ENCODE data around the gene INAVA.

INAVA gene

DNA sequence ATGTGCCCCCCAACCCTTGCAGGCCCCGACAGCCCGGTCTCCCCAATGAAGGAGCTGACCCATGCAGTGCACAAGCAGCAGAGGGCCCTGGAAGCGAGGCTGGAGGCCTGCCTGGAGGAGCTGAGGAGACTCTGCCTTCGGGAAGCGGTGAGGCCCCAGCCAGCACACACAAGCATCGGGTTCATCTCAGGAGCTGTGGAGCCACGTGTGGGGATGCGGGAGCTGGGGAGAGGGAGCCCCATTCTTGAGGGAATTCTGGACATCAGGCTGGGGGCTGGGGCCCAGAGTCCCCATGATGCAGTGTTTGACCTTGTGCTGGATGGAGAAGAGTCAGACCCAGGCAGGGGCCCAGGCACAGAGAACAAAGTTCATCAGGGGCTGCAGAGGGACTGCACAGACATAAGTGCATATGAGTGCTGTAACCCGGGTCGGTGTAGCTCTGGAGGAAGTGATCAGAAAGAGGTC, 4.8 kb downstream of the INAVA start:
- Mint-ChIP-seq H3K36me3 (ENCODE audit: low read depth) (no peaks in the 10 kb centered on the region), H3K9me3 (no peaks in the 10 kb centered on the region), H3K27ac (no peak overlapping the region)

DNA sequence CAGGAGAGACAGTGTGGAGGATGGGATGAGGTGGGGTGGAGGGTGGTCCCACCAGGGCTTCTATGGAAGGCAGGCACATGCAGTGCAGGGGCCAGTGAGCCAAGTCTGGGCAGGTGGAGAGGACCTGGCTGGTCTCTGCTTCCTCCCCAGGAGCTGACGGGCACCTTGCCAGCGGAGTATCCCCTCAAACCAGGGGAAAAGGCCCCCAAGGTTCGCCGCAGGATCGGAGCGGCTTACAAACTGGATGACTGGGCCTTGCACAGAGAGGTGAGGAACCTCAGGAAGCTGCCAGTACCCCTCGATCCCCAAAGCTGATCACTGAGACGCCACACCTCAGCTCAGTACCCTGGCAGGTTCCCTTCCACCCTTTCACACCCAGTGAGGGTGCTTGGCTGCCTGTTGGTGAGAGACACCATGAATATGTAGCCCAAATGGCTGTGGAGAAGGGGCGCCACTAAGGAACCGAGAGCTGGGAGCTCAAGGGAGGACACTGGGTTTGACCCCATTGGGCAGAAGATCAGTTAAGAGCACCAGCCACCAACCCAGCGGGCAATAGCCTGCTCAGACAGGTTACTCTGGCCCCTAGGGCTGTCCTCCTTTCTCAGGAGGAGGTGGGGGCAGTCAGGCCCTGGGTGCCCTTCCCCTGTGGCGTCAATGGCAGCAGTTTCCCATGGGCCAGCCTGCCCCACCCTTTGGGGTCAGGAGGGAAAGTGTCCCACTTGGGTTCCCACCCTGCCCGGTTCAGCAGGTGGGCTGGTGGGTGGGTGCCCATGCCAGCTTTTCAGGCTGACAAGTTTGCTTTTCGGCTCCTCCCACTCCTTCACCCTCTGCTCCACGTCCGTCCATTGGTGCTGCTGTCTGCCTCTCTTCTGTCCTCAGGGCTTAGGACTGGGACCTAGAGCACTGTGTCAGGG, 5.5 kb downstream of the INAVA start:
- no peak overlapping the region for H3K4me3 Mint-ChIP-seq
- no peaks in the 10 kb centered on the region for H3K36me3 Mint-ChIP-seq (ENCODE audit: low read depth)
- no peaks in the 10 kb centered on the region for H3K9me3 Mint-ChIP-seq
- no peak overlapping the region for H3K27ac Mint-ChIP-seq
- H3K4me1 Mint-ChIP-seq (ENCODE audit: low read depth), result peaks cover 2% of the 10 kb centered on the region
- peaks cover 62% of the 10 kb centered on the region for H3K27me3 Mint-ChIP-seq (ENCODE audit: low read depth)

More for the DNA sequence above, 4.8 kb downstream of the INAVA start:
- Mint-ChIP-seq H3K4me3 (no peak overlapping the region), H3K4me1 (ENCODE audit: low read depth) (no peaks in the 10 kb centered on the region), H3K27me3 (ENCODE audit: low read depth) (peaks cover 58% of the 10 kb centered on the region)

DNA sequence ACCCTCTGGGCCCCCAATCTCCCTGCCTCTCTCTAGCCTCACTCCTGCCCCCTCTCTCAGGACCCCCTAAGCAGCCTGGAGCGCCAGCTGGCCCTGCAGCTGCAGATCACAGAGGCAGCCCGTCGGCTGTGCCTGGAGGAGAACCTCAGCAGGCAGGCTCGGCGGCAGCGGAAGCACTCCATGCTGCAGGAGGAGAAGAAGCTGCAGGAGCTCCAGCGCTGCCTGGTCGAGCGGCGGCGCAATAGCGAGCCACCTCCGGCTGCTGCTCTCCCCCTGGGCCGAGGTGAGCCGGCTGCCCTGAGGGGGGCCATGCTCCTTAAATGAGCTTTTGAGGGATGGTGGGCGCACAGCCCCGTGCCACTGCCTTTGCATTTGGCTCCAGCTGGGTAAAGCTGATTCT, 6.2 kb downstream of the INAVA start:
- H3K27me3 Mint-ChIP-seq (ENCODE audit: low read depth), result peaks cover 62% of the 10 kb centered on the region
- peaks cover 6% of the 10 kb centered on the region for H3K4me1 Mint-ChIP-seq (ENCODE audit: low read depth)
- no peaks in the 10 kb centered on the region for H3K36me3 Mint-ChIP-seq (ENCODE audit: low read depth)
- no peak overlapping the region for H3K27ac Mint-ChIP-seq
- H3K9me3 Mint-ChIP-seq, result no peaks in the 10 kb centered on the region
- no peak overlapping the region for H3K4me3 Mint-ChIP-seq

DNA sequence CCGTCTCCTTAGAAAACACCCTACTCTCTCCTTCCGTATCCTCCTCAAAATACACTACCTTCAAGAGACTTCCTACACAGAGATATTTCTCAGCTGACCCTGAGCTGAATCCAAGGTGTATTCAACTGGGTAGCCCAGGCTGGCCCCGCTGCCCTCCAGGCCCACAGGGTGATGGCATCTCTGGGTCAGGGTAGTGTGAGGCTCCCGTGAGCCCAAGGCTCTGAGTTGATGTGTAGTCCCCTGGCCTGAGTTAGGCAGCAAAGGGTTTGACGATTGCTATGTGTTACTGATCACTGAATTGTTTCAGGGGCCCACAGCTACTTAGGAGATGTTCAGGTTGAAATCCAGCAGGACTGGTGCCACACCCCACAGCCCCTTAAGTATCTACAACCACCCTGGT, 6.7 kb downstream of the INAVA start:
- Mint-ChIP-seq H3K4me3 (no peak overlapping the region), H3K36me3 (ENCODE audit: low read depth) (no peaks in the 10 kb centered on the region), H3K4me1 (ENCODE audit: low read depth) (peaks cover 6% of the 10 kb centered on the region), H3K9me3 (no peaks in the 10 kb centered on the region), H3K27me3 (ENCODE audit: low read depth) (peaks cover 61% of the 10 kb centered on the region), H3K27ac (no peak overlapping the region)

DNA sequence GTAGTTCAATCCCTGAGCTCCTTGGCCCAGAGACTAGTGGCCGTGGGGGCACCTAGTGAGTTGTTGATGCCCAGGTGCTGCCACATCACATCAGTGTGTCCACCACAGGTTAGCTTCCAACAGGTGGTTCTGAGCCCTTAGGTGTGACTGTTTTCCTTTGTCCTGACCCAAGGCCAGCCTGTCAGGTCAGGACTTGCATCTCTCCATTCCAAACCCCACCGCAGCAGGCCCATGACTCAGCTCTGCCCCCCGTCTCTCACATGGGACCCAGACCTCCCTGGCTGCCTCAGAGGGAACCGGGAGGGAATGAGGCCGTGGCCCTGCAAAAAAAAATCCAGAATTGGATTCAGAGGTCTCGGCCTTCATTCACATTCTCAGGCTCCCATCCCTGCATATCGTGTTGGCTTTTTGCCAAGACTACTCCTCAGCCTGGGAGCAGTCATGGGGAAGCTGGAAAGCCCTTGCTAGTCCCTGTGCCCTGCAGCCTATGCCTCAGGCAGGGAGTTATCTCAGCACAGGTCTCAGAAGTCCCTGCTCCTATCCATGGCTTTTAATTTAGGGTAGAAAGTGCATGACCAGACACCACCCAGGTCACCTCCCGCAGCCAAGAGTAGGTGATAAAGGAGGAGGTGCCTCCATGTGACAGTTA, 7.2 kb downstream of the INAVA start:
- Mint-ChIP-seq H3K27me3 (ENCODE audit: low read depth) (peaks cover 57% of the 10 kb centered on the region), H3K9me3 (no peaks in the 10 kb centered on the region), H3K4me3 (no peak overlapping the region), H3K4me1 (ENCODE audit: low read depth) (peaks cover 6% of the 10 kb centered on the region), H3K27ac (no peak overlapping the region), H3K36me3 (ENCODE audit: low read depth) (no peaks in the 10 kb centered on the region)

DNA sequence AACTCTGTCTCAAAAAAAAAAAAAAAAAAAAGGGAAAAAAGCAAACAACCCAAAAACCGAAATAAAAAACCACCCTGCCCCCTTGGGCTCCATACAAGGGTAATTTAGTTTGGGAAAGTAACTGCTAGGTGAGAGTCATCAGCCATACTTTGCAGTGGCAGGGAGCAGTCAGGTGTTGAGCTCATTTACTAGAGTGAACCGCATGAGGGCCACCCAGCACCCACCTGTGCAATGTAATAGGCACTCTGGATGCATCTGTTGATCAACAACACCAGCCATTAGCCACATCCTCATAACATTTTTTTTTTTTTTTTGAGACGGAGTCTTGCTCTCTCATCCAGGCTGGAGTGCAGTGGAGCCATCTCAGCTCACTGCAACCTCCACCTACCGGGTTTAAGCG, 9.1 kb downstream of the INAVA start:
- H3K9me3 Mint-ChIP-seq, result no peaks in the 10 kb centered on the region
- H3K4me1 Mint-ChIP-seq (ENCODE audit: low read depth), result peaks cover 6% of the 10 kb centered on the region
- H3K27ac Mint-ChIP-seq, result no peak overlapping the region
- H3K27me3 Mint-ChIP-seq (ENCODE audit: low read depth), result peaks cover 51% of the 10 kb centered on the region
- no peak overlapping the region for H3K4me3 Mint-ChIP-seq
- H3K36me3 Mint-ChIP-seq (ENCODE audit: low read depth), result no peaks in the 10 kb centered on the region

DNA sequence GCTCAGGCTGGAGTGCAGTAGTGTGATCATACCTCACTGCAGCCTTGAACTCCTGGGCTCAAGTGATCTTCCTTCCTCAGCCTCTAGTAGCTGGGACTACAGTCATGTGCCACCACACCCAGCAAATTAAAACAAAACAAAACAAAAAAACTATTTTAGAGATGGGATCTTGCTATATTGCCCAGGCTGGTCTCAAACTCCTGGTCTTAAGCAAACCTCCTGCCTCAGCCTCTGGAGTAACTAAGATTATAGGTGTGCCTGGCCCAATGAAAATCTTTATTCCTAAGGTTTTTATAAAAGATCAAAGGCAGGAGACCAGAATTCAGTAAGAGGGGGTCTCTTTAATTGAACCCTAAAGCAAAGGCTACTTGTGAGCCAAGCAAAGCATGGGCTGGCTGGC, 10.1 kb downstream of the INAVA start:
- Mint-ChIP-seq H3K27me3 (ENCODE audit: low read depth) (peaks cover 45% of the 10 kb centered on the region), H3K9me3 (no peaks in the 10 kb centered on the region), H3K27ac (no peak overlapping the region), H3K36me3 (ENCODE audit: low read depth) (no peaks in the 10 kb centered on the region), H3K4me3 (no peak overlapping the region), H3K4me1 (ENCODE audit: low read depth) (peaks cover 6% of the 10 kb centered on the region)

DNA sequence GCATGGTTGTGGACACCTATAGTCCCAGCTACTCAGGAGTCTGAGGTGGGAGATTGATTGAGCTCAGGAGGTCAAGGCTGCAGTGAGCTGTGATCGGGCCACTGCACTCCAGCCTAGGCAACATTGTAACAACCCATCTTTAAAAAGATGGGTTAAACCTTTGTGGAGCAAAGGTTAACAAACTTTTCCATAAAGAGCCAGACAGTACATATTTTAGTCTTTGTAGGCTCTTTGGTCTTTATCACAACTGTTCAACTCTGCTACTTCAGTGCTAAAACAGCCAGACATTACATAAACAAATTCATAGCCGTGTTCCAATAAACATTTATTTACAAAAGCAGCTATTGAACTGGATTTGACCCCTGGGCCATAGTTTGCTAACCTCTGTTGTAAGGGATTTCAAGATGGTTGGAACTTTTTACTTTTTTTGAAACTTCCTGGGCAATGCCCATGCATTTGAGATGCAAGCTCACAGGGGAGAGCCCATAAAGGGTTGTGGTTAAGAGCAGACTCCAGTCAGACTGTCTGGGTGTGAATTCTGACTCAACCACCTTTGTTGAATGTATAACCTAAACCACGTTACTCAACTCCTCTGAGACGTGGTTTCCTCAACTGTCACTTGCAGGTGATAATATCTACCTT, 10.8 kb downstream of the INAVA start:
- H3K27ac Mint-ChIP-seq, result no peak overlapping the region
- no peaks in the 10 kb centered on the region for H3K9me3 Mint-ChIP-seq
- peaks cover 6% of the 10 kb centered on the region for H3K4me1 Mint-ChIP-seq (ENCODE audit: low read depth)
- no peaks in the 10 kb centered on the region for H3K36me3 Mint-ChIP-seq (ENCODE audit: low read depth)
- H3K4me3 Mint-ChIP-seq, result no peak overlapping the region
- H3K27me3 Mint-ChIP-seq (ENCODE audit: low read depth), result peaks cover 51% of the 10 kb centered on the region

DNA sequence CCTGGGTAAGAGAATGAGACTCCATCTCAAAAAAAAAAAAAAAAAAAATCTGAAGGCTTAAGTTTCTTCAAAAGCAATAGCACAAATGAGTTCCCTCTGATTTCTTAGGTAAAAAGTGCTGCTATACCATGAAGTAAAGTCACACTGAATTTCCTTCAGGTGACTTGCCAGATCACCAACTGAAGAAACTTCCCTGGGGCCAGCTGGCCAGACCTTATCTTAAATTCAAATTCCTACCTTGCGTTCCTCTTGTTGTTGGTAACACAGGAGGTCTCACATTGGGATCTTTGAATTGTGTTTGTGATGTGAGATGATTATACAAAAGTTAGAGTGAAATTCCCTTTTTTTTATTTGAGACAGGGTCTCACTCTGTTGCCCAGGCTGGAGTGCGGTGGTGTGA, 11.8 kb downstream of the INAVA start:
- Mint-ChIP-seq H3K9me3 (no peaks in the 10 kb centered on the region), H3K27ac (no peak overlapping the region), H3K4me3 (no peak overlapping the region), H3K27me3 (ENCODE audit: low read depth) (peaks cover 48% of the 10 kb centered on the region), H3K4me1 (ENCODE audit: low read depth) (peaks cover 6% of the 10 kb centered on the region), H3K36me3 (ENCODE audit: low read depth) (no peaks in the 10 kb centered on the region)

DNA sequence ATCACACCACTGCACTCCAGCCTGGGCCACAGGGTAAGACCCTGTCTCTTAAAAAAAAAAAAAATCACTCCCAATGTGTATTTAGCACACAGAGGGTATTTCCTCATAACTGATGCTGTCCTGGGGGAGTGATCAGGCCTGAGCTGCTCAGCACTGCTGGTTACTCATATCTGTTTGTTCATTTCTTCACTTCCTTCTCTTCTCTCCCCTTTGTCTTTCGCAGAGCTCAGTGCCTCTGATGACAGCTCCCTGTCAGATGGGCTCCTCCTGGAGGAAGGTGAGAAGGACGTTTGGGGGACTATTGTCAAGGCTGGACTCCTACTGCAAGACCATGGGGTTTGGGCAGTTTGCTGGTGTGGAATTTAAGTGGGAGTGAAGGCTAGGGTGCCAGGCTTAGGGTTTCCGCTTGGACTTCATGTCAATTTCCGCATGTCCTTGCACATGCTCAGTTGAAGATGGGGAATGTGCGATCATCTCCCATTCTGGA, 13.0 kb downstream of the INAVA start:
- no peaks in the 10 kb centered on the region for H3K9me3 Mint-ChIP-seq
- H3K4me3 Mint-ChIP-seq, result no peak overlapping the region
- peaks cover 6% of the 10 kb centered on the region for H3K4me1 Mint-ChIP-seq (ENCODE audit: low read depth)
- peaks cover 36% of the 10 kb centered on the region for H3K27me3 Mint-ChIP-seq (ENCODE audit: low read depth)
- no peak overlapping the region for H3K27ac Mint-ChIP-seq
- no peaks in the 10 kb centered on the region for H3K36me3 Mint-ChIP-seq (ENCODE audit: low read depth)

DNA sequence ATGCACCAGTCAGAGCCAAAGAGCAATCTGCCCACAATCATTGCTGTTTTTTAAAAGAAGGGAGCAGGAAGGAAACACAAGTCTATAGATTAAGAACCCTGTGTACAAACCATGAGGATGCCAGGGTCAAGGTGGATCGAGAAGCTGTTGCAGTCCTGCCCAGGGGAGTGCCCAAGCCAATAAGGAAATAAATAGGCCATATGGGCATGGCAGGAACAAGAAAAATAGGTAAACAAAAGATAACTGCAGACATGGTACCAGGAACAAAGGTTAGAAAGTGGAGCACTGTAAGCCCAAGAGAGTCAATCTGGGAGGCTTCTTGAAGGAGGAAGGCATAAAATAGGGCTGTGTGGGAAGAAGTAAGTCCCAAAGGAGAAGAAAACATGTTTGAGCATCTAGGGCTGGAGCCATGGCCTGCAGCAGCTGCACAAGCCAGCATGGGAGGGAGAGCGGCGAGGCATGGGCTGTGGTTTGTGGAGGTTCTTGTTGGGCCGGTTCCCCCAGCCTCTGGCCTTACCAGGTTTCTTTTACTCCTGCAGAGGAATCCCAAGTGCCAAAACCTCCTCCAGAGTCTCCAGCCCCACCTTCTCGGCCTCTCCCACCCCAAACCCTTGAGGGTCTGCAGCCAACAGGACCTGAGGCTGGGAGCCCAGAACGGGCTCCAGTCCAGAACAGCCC, 13.6 kb downstream of the INAVA start:
- no peak overlapping the region for H3K27ac Mint-ChIP-seq
- peaks cover 6% of the 10 kb centered on the region for H3K4me1 Mint-ChIP-seq (ENCODE audit: low read depth)
- no peaks in the 10 kb centered on the region for H3K9me3 Mint-ChIP-seq
- no peaks in the 10 kb centered on the region for H3K36me3 Mint-ChIP-seq (ENCODE audit: low read depth)
- no peak overlapping the region for H3K4me3 Mint-ChIP-seq
- peaks cover 34% of the 10 kb centered on the region for H3K27me3 Mint-ChIP-seq (ENCODE audit: low read depth)

DNA sequence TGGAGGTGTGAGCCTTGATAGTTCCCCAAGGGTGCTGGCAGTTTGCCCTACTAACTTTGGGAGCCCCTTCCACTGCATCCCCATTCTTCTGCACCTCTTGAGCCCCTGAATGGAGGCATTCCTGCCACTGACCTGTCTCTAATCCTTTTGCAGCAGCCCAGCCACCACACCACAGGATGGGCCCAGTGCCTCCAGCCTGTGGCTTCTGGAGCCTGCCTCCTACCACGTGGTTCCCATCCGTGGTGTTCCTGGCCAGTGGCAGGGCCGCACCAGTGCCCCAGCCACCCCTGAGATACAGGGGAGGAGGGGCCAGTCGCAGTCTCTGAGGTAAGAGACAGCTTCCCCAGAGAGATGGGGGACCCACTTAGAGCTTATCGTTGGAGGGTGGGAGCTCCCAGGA, 14.4 kb downstream of the INAVA start:
- no peaks in the 10 kb centered on the region for H3K36me3 Mint-ChIP-seq (ENCODE audit: low read depth)
- H3K27me3 Mint-ChIP-seq (ENCODE audit: low read depth), result peaks cover 36% of the 10 kb centered on the region
- peaks cover 6% of the 10 kb centered on the region for H3K4me1 Mint-ChIP-seq (ENCODE audit: low read depth)
- no peak overlapping the region for H3K27ac Mint-ChIP-seq
- no peak overlapping the region for H3K4me3 Mint-ChIP-seq
- H3K9me3 Mint-ChIP-seq, result no peaks in the 10 kb centered on the region

DNA sequence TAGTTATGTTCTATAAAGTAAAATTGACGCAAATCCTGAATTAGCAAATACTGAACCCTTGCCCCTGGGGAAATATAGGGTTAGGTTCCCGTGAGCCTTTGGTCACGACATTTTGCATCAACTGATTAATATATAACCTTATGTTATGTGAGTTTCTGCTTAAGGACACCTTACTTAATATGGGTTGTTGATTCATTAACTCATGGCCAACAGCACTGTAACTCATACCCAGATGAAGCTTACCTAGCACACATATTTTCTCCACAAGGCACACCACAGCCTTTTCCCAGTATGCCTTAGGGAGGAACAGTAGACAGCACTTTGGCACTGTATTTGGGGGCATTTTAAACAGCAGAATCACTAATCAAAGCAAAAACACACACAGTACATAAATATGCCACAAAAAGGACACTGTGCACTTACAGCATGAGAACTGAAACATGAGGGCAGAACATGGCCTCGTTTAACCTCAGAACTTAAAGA, 15.1 kb downstream of the INAVA start:
- Mint-ChIP-seq H3K4me1 (ENCODE audit: low read depth) (peaks cover 6% of the 10 kb centered on the region), H3K36me3 (ENCODE audit: low read depth) (no peaks in the 10 kb centered on the region), H3K27ac (no peak overlapping the region), H3K9me3 (no peaks in the 10 kb centered on the region), H3K27me3 (ENCODE audit: low read depth) (peaks cover 29% of the 10 kb centered on the region), H3K4me3 (no peak overlapping the region)

DNA sequence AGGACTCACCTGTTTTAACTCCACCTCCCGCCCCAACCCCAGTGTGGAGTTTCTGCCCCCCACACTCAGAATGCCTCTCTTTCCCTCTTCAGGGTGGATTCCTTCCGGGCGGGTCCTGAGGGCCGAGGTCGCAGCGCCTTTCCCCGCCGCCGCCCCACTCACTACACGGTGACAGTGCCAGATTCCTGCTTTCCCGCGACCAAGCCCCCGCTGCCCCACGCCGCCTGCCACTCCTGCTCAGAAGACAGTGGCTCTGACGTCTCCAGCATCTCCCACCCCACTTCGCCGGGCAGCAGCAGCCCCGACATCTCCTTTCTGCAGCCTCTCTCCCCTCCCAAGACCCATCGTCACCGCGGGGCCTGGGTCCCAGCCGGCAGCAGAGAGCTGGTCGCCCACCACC, 16.7 kb downstream of the INAVA start:
- Mint-ChIP-seq H3K27me3 (ENCODE audit: low read depth) (peaks cover 27% of the 10 kb centered on the region), H3K4me3 (no peak overlapping the region), H3K9me3 (no peaks in the 10 kb centered on the region), H3K36me3 (ENCODE audit: low read depth) (no peaks in the 10 kb centered on the region), H3K4me1 (ENCODE audit: low read depth) (no peaks in the 10 kb centered on the region), H3K27ac (no peak overlapping the region)

Data from T-helper 1 cell treated with Interleukin-12 subunit alpha and Interleukin-12 subunit beta and Interleukin-4 antibody, amounts not matched to agents 30 μg/mL and 1 μg/mL, for 36 hours (primary cell).